Activated CD4-positive, alpha-beta T cell treated with anti-CD3 and anti-CD28 coated beads for 36 hours (primary cell): ENCODE data around the gene RNF115. TPM values are rescaled to one million over a fixed set of nuclear protein-coding genes. Genes with fewer than 3 reads are reported as not detected.
"Not testable (repeated sequence)": the region's sequence is repeated elsewhere in the genome, so short reads cannot be mapped to it uniquely, and the experiment has no call there.

Source experiments
- ATAC-seq: fragments of 200-7000 bp; cut with Tn5 transposase; one replicate; pipeline ENCODE4 v1.10.0; 2021; ENCODE audit warnings: mild to moderate bottlenecking, moderate library complexity
- CTCF ChIA-PET: fragments of 350-600 bp; sonication (Branson Sonifier 250); formaldehyde crosslinking; loops from one replicate; lab custom pipeline; 2021; ENCODE audit warnings: antibody characterized with exemption; lab: Charles Lee
- POLR2A ChIA-PET: fragments of 350-600 bp; sonication (Branson Sonifier 250); formaldehyde crosslinking; loops from one replicate; lab custom pipeline; 2021; ENCODE audit warnings: antibody characterized with exemption, inconsistent platforms; lab: Charles Lee
- DNase-seq: peaks from one replicate; pipeline ENCODE4 v3.0.0-alpha.2; 2020
- H3K27ac Mint-ChIP-seq: one replicate; pipeline ENCODE4 v1.8.0; 2021; ENCODE audit warnings: mixed read lengths
- H3K27me3 Mint-ChIP-seq: one replicate; pipeline ENCODE4 v1.8.0; 2021; ENCODE audit warnings: mixed read lengths
- H3K36me3 Mint-ChIP-seq: one replicate; pipeline ENCODE4 v1.8.0; 2021; ENCODE audit warnings: low read depth, mixed read lengths
- H3K4me1 Mint-ChIP-seq: one replicate; pipeline ENCODE4 v1.8.0; 2021; ENCODE audit warnings: mixed read lengths
- H3K4me3 Mint-ChIP-seq: one replicate; pipeline ENCODE4 v1.8.0; 2021; ENCODE audit warnings: mild to moderate bottlenecking, moderate library complexity, mixed read lengths
- H3K9me3 Mint-ChIP-seq: one replicate; pipeline ENCODE4 v1.8.0; 2021; ENCODE audit warnings: low read depth, mixed read lengths
- intact Hi-C, 2 experiments: fragments of 100-400 bp; cut with DNase I in 1 of 2; cut with micrococcal nuclease in 1 of 2; formaldehyde crosslinking; loops; one replicate each; pipeline versions ENCODE4 v1.14.2 to v1.15.1; 2022 to 2024; cut with DNase I, micrococcal nuclease
- total RNA-seq, 2 experiments: library from RNA; stranded (reverse); gene quantifications; one replicate each; pipeline ENCODE4 v1.2.3, GENCODE V29; 2021

RNF115 gene
- total RNA-seq, 2 experiments from 2014 or later, result 11.8 to 13.9 TPM

DNA sequence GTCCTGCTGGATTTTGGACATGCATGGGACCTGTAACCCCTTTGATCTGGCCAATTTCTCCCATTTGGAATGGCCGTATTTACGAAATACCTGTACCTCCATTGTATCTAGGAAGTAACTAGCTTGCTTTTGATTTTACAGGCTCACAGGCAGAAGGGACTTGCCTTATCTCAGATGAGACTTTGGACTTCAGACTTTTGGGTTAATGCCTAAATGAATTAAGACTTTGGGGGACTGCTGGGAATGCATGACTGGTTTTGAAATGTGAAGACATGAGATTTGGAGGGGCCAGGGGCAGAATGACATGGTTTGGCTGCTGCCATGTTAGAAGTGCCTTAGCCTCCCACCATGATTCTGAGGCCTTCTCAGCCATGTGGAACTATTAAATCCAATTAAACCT, 61.9 kb downstream of the RNF115 start:
- H3K36me3 Mint-ChIP-seq, result peaks cover 33% of the 10 kb centered on the region
- POLR2A ChIA-PET, result interaction anchor here (0.6 kb wide), 1 partner anchor 160 kb away, joined by 3 read pairs; no protein-coding TSS in a partner anchor
- ATAC-seq, H3K9me3 Mint-ChIP-seq, H3K4me3 Mint-ChIP-seq, H3K27ac Mint-ChIP-seq, intact Hi-C loops, H3K4me1 Mint-ChIP-seq, CTCF ChIA-PET, DNase-seq, H3K27me3 Mint-ChIP-seq: not testable (repeated sequence)

DNA sequence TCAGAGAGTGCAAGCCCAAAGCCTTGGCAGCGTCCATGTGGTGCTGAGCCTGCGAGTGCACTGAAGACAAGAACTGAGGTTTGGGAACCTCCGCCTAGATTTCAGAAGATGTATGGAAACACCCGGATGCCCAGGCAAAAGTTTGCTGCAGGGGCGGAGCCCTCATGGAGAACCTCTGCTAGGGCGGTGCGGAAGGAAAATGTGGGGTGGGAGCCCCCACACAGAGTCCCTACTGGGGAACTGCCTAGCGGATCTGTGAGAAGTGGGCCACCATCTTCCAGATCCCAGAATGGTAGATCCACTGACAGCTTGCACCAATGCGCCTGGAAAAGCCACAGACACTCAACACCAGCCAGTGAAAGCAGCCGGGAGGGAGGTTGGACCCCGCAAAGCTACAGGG, 62.4 kb downstream of the RNF115 start:
- DNase-seq, intact Hi-C loops, H3K27ac Mint-ChIP-seq, H3K9me3 Mint-ChIP-seq, CTCF ChIA-PET, H3K4me3 Mint-ChIP-seq, POLR2A ChIA-PET, H3K27me3 Mint-ChIP-seq, ATAC-seq, H3K4me1 Mint-ChIP-seq: not testable (repeated sequence)
- peaks cover 33% of the 10 kb centered on the region for H3K36me3 Mint-ChIP-seq

DNA sequence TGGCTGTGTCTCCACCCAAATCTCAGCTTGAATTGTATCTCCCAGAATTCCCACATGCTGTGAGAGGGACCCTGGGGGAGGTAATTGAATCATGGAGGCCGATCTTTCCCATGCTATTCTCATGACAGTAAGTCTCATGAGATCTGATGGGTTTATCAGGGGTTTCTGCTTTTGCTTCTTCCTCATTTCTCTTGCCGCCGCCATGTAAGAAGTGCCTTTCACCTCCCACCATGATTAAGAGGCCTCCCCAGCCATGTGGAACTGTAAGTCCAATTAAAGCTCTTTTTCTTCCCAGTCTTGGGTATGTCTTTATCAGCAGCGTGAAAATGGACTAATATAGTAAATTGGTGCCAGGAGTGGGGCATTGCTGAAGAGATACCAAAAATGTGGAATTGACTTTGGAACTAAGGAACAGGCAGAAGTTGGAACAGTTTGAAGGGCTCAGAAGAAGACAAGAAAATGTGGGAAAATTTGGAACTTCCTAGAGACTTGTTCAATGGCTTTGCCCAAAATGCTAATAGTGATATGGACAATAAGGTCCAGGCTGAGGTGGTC, 63.4 kb downstream of the RNF115 start:
- intact Hi-C loops, POLR2A ChIA-PET, ATAC-seq, H3K4me3 Mint-ChIP-seq, H3K4me1 Mint-ChIP-seq, DNase-seq, H3K27ac Mint-ChIP-seq, H3K27me3 Mint-ChIP-seq, H3K9me3 Mint-ChIP-seq: not testable (repeated sequence)
- H3K36me3 Mint-ChIP-seq, result peaks cover 32% of the 10 kb centered on the region
- CTCF ChIA-PET, result interaction anchor here (0.7 kb wide), 1 partner anchor 134 kb away, joined by 5 read pairs; no protein-coding TSS in a partner anchor

DNA sequence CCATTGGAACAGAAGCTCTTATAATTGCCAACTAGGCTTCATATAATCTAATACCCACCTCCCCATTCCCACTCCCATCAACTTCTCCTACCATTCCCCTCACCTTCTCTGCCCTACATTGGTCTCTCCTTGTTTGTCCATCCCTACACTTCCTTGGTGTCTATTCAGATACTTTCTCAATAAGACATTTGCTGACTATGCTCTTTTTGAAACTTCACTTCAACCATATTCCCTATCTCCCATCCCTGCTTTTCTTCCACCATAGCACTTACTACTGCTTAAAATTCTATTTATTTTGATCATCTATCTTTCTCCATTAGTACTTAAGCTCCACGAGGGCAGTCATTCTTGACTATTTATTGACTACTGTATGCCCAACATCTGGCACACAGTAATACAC, 64.2 kb downstream of the RNF115 start:
- DNase-seq (no peak), ATAC-seq (no peak)
- no peak overlapping the region for H3K27ac Mint-ChIP-seq
- CTCF ChIA-PET, result no interaction called here
- POLR2A ChIA-PET, result no interaction called here
- H3K4me3 Mint-ChIP-seq, result no peak overlapping the region
- H3K36me3 Mint-ChIP-seq, result peaks cover 32% of the 10 kb centered on the region
- H3K27me3 Mint-ChIP-seq, result no peaks in the 10 kb centered on the region
- H3K4me1 Mint-ChIP-seq, result peaks cover 2% of the 10 kb centered on the region
- intact Hi-C loops, result no loop called here
- H3K9me3 Mint-ChIP-seq, result peaks cover 2% of the 10 kb centered on the region

DNA sequence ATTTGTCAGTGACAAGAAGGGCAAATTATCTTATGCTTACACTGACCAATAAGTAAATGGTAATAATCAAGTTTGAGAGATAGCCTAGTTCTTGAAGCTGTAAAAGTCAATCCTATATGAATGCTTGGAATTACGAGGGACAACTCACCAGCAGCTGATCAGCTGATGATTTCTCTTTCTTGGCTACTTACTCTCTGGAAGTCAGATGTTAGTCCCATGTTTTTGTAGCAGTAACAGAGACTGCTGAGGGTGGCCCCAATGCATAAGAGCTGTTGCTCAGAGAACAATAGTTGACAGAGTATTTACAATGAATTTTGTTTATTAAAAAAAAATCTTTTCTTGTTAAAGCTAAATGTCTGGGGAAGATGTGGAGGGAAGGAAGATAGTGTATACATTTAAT, 65.3 kb downstream of the RNF115 start:
- intact Hi-C loops, result no loop called here
- peaks cover 2% of the 10 kb centered on the region for H3K9me3 Mint-ChIP-seq
- ChIA-PET POLR2A (interaction anchor here (0.6 kb wide), 1 partner anchor 47 kb away, joined by 3 read pairs; no protein-coding TSS in a partner anchor), CTCF (interaction anchor here (1.0 to 1.7 kb wide), 3 partner anchors 14 to 87 kb away, joined by 3 to 11 read pairs (median 3); partner anchors contain the start of gene NUDT17)
- H3K36me3 Mint-ChIP-seq, result peaks cover 29% of the 10 kb centered on the region
- H3K27me3 Mint-ChIP-seq, result no peaks in the 10 kb centered on the region
- peaks cover 2% of the 10 kb centered on the region for H3K4me1 Mint-ChIP-seq
- H3K4me3 Mint-ChIP-seq, result no peak overlapping the region
- no peak for DNase-seq
- H3K27ac Mint-ChIP-seq, result no peak overlapping the region
- ATAC-seq, result no peak

DNA sequence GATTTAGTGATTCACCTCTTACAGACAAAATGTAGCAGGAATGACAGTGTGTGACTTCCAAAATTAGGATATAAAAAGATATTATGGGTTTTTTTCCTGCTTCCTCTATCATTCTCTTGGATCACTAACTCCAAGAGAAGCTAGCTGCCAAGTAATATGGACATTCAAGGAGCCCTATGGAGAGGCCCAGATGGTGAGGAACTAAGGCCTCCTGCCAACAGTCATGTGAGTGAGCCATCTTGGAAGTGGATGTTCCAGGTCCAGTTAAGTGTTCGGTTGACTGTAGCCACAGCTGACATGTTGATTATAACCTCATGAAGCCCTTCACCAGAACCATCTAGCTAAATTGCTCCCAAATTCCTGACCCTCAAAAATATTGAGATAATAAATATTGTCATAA, 65.8 kb downstream of the RNF115 start:
- Mint-ChIP-seq H3K27ac (no peak overlapping the region), H3K4me3 (no peak overlapping the region), H3K27me3 (no peaks in the 10 kb centered on the region), H3K9me3 (peaks cover 2% of the 10 kb centered on the region), H3K36me3 (peaks cover 29% of the 10 kb centered on the region), H3K4me1 (peaks cover 2% of the 10 kb centered on the region)
- POLR2A ChIA-PET, result interaction anchor here (0.5 to 0.6 kb wide), 2 partner anchors 9 to 48 kb away, joined by 3 to 5 read pairs; no protein-coding TSS in a partner anchor
- ATAC-seq (no peak), DNase-seq (no peak)
- CTCF ChIA-PET, result interaction anchor here (1.0 to 1.7 kb wide), 4 partner anchors 15 to 87 kb away, joined by 3 to 11 read pairs (median 3); partner anchors contain the start of gene NUDT17
- intact Hi-C loops, result no loop called here

DNA sequence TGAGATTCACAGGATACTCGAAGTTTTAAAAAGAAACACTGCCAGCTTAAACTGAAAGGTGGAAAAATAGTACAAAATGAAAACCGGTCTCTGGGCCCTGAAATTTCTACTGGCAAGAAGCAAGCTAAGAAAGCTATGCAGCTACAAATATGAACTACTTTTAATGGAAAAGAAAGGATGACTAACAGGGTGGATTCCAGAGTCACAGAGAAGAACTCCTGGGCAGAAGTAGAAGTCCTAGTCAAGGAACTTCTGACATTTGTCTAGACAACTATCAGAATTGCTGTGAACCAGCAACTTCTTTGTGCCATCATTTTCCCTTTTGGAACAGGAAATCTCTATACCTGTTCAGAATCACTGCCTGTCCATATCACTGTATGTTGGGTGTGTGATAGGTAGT, 66.5 kb downstream of the RNF115 start:
- Mint-ChIP-seq H3K4me3 (no peak overlapping the region), H3K4me1 (peaks cover 2% of the 10 kb centered on the region), H3K27ac (no peak overlapping the region), H3K36me3 (peaks cover 27% of the 10 kb centered on the region), H3K27me3 (no peaks in the 10 kb centered on the region), H3K9me3 (peaks cover 2% of the 10 kb centered on the region)
- intact Hi-C loops, result no loop called here
- ATAC-seq, result no peak
- ChIA-PET CTCF (interaction anchor here (0.7 to 1.7 kb wide), 3 partner anchors 23 to 88 kb away, joined by 3 to 11 read pairs (median 3); partner anchors contain the start of gene NUDT17), POLR2A (interaction anchor here (0.5 kb wide), 1 partner anchor 8 kb away, joined by 5 read pairs; no protein-coding TSS in a partner anchor)
- DNase-seq, result no peak

DNA sequence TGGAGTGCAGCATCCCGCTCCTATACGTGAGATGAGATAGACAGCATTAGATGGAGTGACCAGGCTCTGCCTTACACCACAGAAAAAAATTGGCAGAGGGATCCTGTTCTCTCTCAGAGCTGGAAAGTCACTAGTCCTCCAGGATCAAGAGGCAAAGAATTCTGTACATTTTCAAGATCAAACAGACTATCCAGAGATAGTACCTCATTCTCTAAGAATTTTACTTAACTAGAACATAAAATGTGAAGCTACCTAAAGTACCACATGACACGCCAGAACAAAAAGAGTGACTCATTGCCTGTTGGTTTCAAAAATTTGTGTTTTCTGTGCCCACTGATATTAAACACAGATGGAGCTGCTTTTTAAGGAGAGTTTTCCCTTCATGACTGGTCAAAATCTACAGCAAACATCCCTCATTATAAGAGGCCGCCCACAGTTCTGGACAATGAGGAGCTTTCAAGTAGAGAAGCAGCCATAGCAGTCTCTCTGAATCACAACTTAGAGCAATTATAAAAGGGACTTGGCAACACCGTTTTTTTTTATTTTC, 72.3 kb downstream of the RNF115 start:
- intact Hi-C loops, result no loop called here
- H3K9me3 Mint-ChIP-seq, result no peaks in the 10 kb centered on the region
- POLR2A ChIA-PET, result interaction anchor here (0.6 kb wide), 1 partner anchor 108 kb away, joined by 3 read pairs; no protein-coding TSS in a partner anchor
- no peak overlapping the region for H3K4me3 Mint-ChIP-seq
- peaks cover 21% of the 10 kb centered on the region for H3K36me3 Mint-ChIP-seq
- ATAC-seq (no peak), DNase-seq (no peak)
- CTCF ChIA-PET, result interaction anchor here (1.6 kb wide), 1 partner anchor 32 kb away, joined by 5 read pairs; the partner anchor contains the start of gene CD160
- peak overlapping the region; percentile 28 for H3K27ac Mint-ChIP-seq
- H3K4me1 Mint-ChIP-seq, result peaks cover 8% of the 10 kb centered on the region
- no peaks in the 10 kb centered on the region for H3K27me3 Mint-ChIP-seq

DNA sequence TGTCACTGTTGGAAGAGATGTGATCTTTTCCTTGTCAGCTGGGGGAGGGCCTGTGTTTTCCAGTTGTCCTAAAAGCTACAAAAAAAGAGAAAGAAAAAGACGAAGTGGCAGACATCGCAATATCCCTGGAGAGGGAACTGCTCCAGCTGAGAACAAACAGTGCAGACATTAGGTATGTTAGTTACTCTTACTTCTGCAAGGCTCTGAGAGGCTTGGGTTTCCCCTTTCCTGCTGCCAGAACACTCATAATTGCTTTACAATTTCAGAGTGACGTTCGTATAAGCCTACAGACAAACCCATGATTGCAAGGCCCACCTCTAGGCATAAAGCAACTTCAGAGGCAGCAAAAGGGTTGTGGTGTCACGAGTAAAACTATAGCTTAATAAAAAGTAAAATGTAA, 73.5 kb downstream of the RNF115 start:
- POLR2A ChIA-PET, result no interaction called here
- no peaks in the 10 kb centered on the region for H3K27me3 Mint-ChIP-seq
- ATAC-seq, result no peak
- H3K9me3 Mint-ChIP-seq, result no peaks in the 10 kb centered on the region
- intact Hi-C loops, result no loop called here
- peaks cover 8% of the 10 kb centered on the region for H3K4me1 Mint-ChIP-seq
- CTCF ChIA-PET, result no interaction called here
- H3K36me3 Mint-ChIP-seq, result peaks cover 20% of the 10 kb centered on the region
- no peak for DNase-seq
- no peak overlapping the region for H3K27ac Mint-ChIP-seq
- H3K4me3 Mint-ChIP-seq, result no peak overlapping the region

DNA sequence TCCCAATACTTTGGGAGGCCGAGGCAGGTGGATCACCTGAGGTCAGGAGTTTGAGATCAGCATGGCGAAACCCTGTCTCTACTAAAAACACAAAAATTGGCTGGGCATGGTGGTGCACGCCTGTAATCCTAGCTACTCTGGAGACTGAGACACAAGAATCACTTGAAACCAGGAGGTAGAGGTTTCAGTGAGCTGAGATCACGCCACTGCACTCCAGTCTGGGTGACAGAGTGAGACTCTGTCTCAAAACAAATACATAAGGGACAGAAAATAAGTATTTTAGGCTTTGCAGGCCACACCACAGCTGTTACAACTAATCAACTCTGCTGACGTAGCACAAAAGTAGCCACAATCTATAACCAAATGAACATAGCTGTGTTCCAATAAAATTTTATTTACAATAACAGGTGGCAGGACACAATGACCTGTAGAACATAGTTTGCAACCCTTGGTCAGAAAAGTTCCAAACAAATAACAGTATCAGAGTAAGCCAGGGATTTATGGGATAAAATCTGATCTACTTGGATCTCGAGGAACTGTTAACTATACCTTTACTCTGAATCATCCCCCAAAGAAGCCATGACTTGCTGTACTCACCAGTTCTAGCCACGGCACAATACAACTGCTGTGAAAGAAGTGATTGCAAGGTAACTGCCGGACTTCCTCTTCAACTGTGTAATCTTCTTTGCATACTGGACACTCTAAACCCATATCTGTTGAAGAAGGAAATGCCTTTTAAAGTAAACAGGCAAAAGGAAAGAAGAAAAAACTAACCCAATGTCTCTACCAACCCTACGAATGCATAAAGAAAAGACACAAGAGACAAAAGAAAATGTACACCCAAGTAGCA, 76.3 kb downstream of the RNF115 start:
- H3K27ac Mint-ChIP-seq, result no peak overlapping the region
- H3K9me3 Mint-ChIP-seq, result no peaks in the 10 kb centered on the region
- CTCF ChIA-PET, result interaction anchor here (0.8 to 1.5 kb wide), 4 partner anchors 9 to 98 kb away, joined by 3 to 9 read pairs (median 3); partner anchors contain the start of gene NUDT17
- DNase-seq, result no peak
- no peak overlapping the region for H3K4me3 Mint-ChIP-seq
- intact Hi-C loops, result loop anchor here in 1 of 2 experiments (10.0 kb wide), 1 partner anchor 77 kb away; the partner anchor contains the start of genes POLR3C and RNF115
- no peak for ATAC-seq
- H3K36me3 Mint-ChIP-seq, result peaks cover 40% of the 10 kb centered on the region
- peaks cover 8% of the 10 kb centered on the region for H3K4me1 Mint-ChIP-seq
- no peaks in the 10 kb centered on the region for H3K27me3 Mint-ChIP-seq
- POLR2A ChIA-PET, result no interaction called here

DNA sequence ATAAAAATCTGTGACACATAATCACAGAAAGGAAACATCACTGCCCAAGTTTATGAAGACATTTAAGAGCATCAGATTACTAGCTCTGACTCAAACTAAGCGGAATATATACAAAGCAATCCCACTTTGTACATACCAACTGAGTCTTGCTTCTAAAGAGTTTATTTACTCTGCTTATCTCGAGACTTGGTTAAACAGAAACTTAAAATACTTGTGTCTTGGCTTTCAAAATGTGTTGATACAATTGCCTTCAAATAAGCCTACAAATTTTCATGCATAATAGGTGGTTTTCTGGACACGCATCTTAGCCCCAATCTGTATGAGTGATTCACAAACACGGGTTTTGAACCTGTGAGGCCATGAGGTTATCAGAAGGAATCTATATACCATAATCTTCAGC, 83.6 kb downstream of the RNF115 start:
- no peak overlapping the region for H3K4me3 Mint-ChIP-seq
- intact Hi-C loops, result loop anchor here in 1 of 2 experiments (10.0 kb wide), 1 partner anchor 85 kb away; the partner anchor contains the start of genes POLR3C and RNF115
- H3K9me3 Mint-ChIP-seq, result no peaks in the 10 kb centered on the region
- no peaks in the 10 kb centered on the region for H3K4me1 Mint-ChIP-seq
- ChIA-PET CTCF (interaction anchor here (0.6 kb wide), 1 partner anchor 20 kb away, joined by 5 read pairs; no protein-coding TSS in a partner anchor), POLR2A (no interaction called here)
- H3K27me3 Mint-ChIP-seq, result no peaks in the 10 kb centered on the region
- H3K36me3 Mint-ChIP-seq, result peaks cover 28% of the 10 kb centered on the region
- H3K27ac Mint-ChIP-seq, result no peak overlapping the region
- DNase-seq (no peak), ATAC-seq (no peak)
